PC-3 (cell line): ENCODE results near the gene EIF2S2.

ENCODE experiments used
- CTCF ChIP-seq: fragments of 300-600 bp; sonication (generic); conservative IDR thresholded peaks from 2 replicates; pipeline ENCODE4 v1.5.1; 2017; ENCODE audit warnings: antibody characterized with exemption, low read depth, mild to moderate bottlenecking, low read length
- EZH2 ChIP-seq: fragments of 300-600 bp; sonication (generic); IDR thresholded peaks from one replicate; pipeline ENCODE4 v1.6.1; 2017; ENCODE audit warnings: antibody characterized with exemption, mild to moderate bottlenecking, low read length; ENCODE audit not compliant: unreplicated experiment
- EZH2phosphoT487 ChIP-seq: fragments of 300-600 bp; sonication (generic); IDR thresholded peaks from 2 replicates; pipeline ENCODE4 v1.6.1; 2018; ENCODE audit warnings: mild to moderate bottlenecking, antibody characterized with exemption, low read length, borderline replicate concordance

GRCh38 chr20:34078540-34078939, 33.5 kb downstream of the EIF2S2 start:
- TF ChIP-seq EZH2phosphoT487 (no peak), CTCF (no peak), EZH2 (no peak)
